GM13977 (cell line): ENCODE results near the gene LGALS12.

ENCODE experiments used
- DNase-seq: peaks from one replicate; pipeline ENCODE4 v3.0.0; 2012; ENCODE audit warnings: low spot score
- in situ Hi-C: fragments of 300-500 bp; cut with MboI; formaldehyde crosslinking; loops from one replicate; pipeline ENCODE4 v1.12.0; 2022; ENCODE audit warnings: low sequenced_read_pairs, low pct_unique_long_range_greater_than_20kb, mixed read lengths, inconsistent platforms; ENCODE audit not compliant: unreplicated experiment
- TF ChIP-seq, protein P1 (sequence below): IDR thresholded peaks from 2 replicates; pipeline ENCODE4 v1.5.1; 2012; ENCODE audit warnings: mild to moderate bottlenecking, control low read depth; ENCODE audit not compliant: insufficient read depth; ENCODE audit errors: extremely low read depth, missing control alignments

The LGALS12 gene

DNA sequence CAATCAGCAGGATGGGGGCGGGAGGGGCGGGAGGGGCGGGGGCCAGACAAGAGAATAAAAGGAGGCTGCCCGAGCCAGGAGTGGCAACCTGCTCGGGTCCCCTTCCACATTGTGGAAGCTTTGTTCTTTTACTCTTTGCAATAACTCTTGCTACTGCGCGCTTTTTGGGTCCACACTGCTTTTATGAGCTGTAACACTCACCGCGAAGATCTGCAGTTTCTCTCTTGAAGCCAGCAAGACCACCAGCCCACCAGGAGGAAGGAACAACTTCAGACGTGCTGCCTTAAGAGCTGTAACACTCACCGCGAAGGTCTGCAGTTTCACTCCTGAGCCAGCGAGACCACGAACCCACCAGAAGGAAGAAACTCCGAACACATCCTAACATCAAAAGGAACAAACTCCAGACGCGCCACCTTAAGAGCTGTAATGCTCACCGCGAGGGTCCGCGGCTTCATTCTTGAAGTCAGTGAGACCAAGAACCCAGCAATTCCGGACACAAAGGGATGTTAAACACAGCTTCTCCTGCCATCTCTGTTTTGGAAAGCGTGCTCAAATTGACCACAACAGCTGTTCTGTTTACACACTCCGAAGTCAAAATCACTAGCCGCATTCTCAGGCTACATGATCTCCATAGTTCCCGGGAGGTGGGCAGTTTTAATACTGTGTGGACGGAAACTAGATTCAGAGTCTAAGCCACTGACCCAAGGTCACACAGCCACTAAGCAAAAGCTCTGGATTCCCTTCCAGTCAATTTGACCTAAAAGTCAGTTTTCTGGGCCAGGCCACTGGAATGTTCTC is 45.4 kb downstream of the LGALS12 start:
- no peak for DNase-seq
- TF ChIP-seq, protein P1, sequence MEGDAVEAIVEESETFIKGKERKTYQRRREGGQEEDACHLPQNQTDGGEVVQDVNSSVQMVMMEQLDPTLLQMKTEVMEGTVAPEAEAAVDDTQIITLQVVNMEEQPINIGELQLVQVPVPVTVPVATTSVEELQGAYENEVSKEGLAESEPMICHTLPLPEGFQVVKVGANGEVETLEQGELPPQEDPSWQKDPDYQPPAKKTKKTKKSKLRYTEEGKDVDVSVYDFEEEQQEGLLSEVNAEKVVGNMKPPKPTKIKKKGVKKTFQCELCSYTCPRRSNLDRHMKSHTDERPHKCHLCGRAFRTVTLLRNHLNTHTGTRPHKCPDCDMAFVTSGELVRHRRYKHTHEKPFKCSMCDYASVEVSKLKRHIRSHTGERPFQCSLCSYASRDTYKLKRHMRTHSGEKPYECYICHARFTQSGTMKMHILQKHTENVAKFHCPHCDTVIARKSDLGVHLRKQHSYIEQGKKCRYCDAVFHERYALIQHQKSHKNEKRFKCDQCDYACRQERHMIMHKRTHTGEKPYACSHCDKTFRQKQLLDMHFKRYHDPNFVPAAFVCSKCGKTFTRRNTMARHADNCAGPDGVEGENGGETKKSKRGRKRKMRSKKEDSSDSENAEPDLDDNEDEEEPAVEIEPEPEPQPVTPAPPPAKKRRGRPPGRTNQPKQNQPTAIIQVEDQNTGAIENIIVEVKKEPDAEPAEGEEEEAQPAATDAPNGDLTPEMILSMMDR = no peak
- in situ Hi-C loops = no loop called here

DNA sequence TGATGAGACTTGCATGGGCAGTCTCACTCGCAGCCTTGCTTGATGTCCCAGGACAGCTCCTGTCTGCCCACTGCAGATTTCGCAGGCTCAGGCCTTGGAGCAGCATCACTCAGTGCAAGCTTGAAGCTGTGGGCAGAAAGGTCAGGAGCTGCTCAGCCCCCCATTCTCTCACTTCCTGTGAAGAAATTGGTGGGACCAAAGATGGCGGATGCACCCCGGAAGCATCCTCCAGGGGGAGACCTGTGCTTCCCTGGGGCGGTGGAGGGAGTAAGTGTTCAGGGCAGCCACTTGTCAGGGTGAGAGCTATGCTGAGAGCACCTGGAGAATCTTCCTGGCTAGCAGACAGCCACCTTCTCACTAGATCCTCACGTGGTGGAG is 46.0 kb downstream of the LGALS12 start:
- DNase-seq = no peak
- TF ChIP-seq, protein P1 = no peak
- in situ Hi-C loops = no loop called here

DNA sequence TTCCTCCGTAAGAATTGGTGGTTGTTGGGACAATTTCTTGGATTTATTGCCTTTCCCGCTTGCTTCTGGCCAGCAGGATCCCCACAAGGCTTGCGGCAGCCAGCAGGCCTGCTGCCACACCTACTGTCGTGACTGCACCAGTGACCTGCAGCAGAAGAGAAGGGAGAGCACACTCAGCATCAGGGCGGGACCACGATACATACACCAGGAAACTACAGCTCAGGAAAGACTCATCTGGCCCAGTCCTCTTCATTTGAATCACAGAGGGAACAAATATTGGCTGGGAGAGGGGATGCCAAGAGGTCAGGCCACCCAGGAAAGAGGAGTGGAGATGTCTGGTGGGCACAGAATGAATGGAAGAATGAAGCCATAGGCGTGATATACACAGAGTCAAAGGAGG is 47.0 kb downstream of the LGALS12 start:
- DNase-seq = no peak
- TF ChIP-seq, protein P1 = no peak
- in situ Hi-C loops = no loop called here

DNA sequence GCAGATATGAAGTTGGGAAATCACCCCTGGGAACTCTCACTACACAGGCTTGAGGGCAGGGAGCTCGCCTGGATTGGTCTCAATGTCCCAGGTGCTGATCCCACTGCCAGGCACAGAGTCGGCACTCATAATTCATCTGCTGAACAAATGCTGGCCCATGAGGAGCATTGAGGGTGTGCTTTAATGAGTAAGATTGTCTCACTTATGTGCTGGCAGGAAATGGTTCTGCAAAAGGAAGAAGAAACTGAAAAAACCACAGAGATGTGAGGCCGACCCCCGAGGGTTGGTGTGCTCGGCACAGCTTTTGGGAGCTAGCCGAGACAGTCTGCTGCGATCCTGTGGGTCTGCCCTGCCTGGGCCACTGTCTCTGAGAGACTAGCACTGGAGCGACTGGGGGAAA is 47.9 kb downstream of the LGALS12 start:
- in situ Hi-C loops = no loop called here
- peak; percentile 74 for DNase-seq
- TF ChIP-seq, protein P1 = no peak

DNA sequence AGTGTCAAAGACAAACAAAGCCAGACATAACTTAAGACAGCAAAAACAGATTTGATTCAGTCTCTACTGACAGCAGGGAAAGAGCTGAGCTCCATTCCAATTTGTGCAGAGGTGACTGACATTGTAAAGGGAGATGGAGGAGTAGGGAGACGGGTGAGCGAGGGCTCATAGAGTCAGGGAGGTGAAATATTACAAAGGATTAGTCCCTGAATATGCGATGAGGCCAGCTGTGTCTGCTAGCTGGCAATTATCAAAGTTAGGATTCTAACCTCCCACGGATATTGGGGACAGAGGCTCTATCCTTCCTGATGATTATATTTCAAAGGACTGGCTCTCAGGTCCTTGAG is 49.0 kb downstream of the LGALS12 start:
- in situ Hi-C loops = no loop called here
- DNase-seq = no peak
- TF ChIP-seq, protein P1 = no peak

DNA sequence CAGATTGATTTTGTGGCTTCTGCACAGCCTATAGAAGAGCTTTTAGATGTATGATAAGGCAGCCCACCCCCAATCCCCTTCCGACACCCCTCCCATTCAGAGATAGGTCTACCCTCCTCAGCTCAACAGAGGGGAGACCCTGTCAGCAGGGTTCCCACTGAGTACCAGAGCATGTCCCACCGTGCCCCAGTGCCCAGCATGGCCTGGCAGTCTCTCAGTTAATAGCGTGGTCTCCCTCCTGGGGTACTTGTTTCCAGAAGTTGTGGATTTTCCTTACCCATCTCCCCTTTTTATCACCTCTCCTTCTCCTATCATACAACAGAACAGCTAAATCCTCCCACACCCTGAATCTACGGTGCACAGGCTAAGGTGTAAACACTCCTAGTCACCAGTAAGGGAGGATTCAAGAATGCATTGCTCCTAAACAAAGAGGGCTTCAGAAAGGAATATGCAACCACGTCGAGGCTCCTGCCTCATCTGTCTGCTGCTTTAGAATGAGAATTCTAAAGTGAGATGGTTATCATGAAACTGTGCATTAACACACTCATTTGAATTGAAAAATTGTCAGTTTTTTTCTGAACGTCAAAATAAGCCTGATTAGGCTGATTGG is 50.6 kb downstream of the LGALS12 start:
- TF ChIP-seq, protein P1 = no peak
- in situ Hi-C loops = no loop called here
- DNase-seq = no peak
